Stimulated activated CD8-positive, alpha-beta memory T cell treated with anti-CD3 and anti-CD28 coated beads, Interleukin-12 subunit alpha, Interleukin-12 subunit beta, amount 100 ng/mL, for 1 hour (primary cell): ENCODE results near the gene MTCL3.

Experiments used
- DNase-seq: peaks from one replicate; pipeline ENCODE4 v3.0.0-alpha.2; 2020; ENCODE audit warnings: low read depth

MTCL3 gene

DNA sequence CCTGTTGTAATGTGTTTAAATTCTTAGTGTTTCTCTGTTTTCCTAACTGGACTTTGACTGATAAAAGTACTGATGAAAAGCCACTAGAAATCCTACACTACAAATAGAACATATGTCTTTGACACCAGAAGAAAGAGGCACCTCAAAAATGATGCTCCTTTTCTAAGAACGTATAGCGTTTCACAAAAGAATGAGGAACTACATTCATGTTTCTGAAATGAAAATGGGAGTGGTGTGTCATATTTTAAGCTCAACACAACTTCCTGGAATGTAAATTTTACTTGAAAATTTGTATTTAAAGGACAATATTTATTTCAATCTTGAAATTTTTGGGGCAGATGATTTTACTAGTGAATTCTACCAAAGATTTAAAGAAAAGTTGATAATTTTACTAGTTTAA lies 95.2 kb downstream of the MTCL3 start:
- no peak for DNase-seq
